DND-41 (cell line): ENCODE results near the gene ADH5.

ENCODE experiments used
- EZH2 ChIP-seq: IDR thresholded peaks from 3 replicates; pipeline ENCODE4 v1.6.1; 2012; ENCODE audit warnings: borderline replicate concordance, low read depth, mild to moderate bottlenecking, moderate library complexity, low read length, inconsistent platforms; ENCODE audit not compliant: severe bottlenecking
- TF ChIP-seq, protein P1 (sequence below): IDR thresholded peaks from 2 replicates; pipeline ENCODE4 v1.5.1; 2012; ENCODE audit warnings: borderline replicate concordance, low read length, moderate library complexity, mild to moderate bottlenecking; ENCODE audit not compliant: poor library complexity, severe bottlenecking; ENCODE audit errors: extremely low read depth

DNA sequence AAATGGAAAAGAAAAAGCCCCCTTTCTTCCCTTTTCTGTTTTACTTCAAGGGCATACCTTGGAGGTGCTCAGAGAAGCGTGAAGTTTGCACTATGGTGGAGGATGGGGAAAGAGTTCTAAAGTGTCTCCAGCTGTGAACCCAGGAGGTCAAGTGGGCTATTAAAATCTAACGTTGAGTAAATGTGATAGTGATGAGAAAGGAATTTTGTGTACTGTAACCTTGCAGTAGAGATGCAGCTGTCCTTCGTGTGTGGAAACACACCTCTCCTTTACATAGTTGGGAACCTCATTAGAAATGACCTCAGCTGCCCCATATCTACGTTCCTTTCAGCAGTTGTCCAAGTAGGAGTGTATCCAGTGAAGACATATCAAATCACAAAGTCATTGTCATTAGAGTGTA, 26.5 kb downstream of the ADH5 start:
- TF ChIP-seq, protein P1, sequence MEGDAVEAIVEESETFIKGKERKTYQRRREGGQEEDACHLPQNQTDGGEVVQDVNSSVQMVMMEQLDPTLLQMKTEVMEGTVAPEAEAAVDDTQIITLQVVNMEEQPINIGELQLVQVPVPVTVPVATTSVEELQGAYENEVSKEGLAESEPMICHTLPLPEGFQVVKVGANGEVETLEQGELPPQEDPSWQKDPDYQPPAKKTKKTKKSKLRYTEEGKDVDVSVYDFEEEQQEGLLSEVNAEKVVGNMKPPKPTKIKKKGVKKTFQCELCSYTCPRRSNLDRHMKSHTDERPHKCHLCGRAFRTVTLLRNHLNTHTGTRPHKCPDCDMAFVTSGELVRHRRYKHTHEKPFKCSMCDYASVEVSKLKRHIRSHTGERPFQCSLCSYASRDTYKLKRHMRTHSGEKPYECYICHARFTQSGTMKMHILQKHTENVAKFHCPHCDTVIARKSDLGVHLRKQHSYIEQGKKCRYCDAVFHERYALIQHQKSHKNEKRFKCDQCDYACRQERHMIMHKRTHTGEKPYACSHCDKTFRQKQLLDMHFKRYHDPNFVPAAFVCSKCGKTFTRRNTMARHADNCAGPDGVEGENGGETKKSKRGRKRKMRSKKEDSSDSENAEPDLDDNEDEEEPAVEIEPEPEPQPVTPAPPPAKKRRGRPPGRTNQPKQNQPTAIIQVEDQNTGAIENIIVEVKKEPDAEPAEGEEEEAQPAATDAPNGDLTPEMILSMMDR = no peak
- no peak for TF ChIP-seq EZH2
